HG02981 (cell line): ENCODE results near the gene PRKCB.
"Not testable (repeated sequence)": the region's sequence is repeated elsewhere in the genome, so short reads cannot be mapped to it uniquely, and the experiment has no call there.

Experiments used
- ATAC-seq: cut with Tn5 transposase; IDR thresholded peaks from one replicate; pipeline ENCODE4 v1.9.1; 2021; ENCODE audit warnings: mild to moderate bottlenecking, moderate library complexity; ENCODE audit not compliant: unreplicated experiment

Gene PRKCB

DNA sequence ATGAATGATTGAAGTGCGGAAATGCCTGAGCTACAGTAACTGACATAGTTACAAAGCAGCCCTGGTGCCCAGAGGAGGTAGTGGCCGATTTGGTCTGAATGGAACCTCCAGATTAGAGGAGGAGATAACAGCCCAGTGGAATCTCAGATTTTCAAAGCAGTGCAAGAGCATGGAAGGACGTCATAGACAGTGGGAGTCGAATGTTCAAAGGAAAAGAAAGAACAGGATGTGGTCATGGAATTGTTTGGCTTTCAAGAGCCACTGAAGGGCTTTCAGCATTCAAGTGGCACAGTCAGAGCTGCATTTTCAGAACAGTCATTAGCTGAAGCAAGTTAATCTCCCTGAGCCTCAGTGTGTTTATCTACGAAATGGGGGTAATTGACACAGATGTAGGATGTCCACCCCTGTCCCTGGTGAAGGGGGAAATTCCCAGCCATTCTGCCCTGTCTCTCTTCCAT, 315.7 kb downstream of the PRKCB start:
- no peak for ATAC-seq

DNA sequence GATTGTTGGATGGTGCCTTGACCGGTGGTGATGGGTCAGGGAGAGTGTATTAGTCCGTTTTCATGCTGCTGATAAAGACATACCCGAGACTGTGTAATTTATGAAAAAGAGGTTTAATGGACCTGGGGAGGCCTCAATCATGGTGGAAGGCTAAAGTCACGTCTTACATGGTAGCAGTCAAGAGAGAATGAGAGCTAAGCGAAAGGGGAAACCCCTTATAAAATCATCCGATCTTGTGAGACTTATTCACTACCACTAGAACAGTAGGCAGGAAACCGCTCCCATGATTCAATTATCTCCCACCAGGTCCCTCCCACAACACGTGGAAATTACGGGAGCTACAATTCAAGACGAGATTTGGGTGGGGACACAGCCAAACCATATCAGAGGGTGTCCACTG, 316.3 kb downstream of the PRKCB start:
- not testable (repeated sequence) for ATAC-seq

DNA sequence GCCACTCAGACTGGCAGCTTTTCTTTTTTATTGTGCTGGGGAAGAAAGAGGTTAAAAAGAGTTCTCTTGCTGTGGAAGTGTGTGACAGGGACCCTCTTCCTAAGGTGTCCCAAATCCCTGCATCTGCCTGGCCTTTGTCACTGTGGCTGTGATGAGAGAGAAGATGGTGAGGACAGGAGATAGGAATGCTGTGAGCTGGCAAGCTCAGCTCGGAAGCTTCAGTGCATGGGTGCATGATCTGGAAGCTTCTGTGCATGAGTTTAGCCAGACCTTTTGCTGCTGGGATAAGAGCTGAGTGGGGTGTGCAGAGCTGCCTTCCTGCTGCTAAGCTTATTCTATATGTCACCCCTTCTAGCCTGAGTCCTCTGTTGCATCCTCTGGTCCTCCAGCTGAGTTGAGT, 317.0 kb downstream of the PRKCB start:
- no peak for ATAC-seq

DNA sequence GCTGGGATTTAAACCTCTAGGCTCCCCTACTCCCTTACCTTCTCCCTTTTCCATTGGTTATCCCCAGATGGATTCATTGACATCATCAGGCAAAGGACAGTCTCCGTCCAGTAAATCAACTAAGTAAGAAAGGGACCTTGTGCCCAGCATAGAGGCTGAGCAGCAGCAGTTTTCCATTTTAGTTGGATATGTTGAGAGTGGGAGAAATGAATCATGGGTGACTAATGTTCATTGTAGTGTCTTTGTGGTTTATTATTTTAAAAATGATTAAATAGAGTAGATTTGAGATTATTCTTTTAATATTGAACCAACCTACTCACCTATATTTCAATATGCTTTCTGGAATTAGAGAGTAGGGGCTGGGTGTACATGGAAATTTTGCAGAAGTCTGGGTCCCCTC, 321.0 kb downstream of the PRKCB start:
- ATAC-seq, result no peak

DNA sequence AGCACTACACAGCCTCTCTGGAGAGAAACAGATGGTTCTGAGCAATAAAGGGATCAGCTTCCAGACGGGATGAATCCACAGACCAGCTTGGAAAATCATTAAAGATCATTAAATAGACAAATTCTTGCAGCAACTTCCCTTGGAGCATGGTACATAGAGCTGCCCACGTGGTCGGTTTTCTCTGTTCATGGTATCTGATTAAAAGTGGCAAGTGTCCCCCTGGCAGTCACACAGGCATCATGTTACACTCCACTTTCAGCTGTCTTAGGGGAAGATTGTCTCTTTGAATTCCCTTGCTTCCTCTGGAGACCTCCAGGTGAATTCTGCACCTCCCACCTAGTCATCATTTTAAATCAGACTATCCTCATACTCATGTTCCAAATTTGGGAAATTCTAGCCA, 328.2 kb downstream of the PRKCB start:
- no peak for ATAC-seq

DNA sequence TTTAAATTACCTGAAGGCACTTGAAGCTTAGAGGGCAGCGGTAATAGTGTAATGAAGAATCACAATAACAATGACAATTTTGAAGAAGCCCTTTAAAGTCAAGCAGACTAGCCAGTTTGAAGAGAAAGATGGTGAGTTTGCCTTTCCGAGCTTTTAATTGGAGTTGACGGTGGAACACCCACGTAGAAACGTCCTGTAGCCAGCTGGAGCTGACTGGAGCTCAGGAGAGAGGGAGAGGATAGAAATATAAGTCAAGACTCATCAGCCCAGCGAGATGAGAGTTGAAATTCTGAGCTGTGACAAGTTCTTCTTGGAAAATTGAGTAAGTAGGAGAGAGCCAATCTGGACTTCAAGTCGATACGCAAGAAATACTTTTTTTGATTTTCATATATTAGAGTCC, 328.6 kb downstream of the PRKCB start:
- ATAC-seq, result no peak

DNA sequence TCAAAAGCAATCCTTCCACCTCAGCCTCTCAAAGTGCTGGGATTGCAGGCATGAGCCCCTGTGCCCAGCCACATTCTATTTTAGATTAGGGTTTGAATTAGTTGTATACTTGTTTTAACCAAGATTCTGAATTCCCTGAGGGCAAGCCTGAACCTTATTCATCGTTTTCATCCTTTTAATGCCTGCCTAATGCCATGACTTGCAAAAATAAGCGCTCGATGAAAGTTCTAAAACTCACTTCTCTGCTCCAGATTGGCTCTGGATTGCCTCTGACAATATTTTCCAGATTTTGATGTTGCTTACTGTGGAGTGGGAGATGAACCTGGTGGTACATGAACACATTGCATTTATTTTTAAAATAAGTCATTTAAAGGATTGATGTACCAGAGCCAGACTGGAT, 329.5 kb downstream of the PRKCB start:
- no peak for ATAC-seq

DNA sequence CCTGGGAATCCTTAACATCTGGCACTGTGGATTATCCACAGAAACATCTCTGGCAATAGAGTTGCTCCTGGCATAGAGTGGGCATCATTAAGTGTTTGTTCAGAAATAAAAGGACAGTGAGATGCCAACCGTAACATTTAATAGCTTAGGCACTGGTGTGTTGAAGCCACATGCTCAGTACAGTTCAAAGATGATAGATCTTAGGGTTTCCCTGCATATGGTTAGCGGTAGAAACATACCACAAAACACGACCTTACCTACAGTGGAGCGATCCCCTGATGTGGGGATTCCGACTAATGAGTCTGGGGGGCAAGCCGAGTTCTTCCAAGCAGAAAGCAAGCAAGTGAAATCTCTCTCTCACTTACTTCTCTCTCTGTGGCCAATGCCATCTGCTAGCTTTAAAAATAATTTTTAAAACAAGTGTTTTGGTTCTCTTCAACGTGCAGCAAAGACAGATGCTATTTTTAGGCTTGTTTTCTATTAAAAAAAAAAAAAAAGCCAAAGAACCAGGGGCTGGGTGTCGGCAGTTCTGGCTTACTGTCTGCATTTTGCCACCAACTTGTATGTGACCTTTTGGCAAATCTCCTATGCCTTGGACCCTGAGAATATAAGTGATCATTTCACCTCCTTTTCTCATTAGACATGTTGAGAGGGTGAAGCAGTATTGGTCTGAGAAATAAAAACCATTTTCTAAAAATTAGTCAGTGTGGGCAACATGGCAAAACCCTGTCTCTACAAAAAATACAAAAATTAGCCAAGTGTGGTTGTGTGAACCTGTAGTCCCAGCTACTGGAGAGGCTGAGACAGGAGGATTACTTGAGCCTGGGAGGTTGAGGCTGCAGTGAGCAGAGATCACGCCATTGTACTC, 331.1 kb downstream of the PRKCB start:
- no peak for ATAC-seq

DNA sequence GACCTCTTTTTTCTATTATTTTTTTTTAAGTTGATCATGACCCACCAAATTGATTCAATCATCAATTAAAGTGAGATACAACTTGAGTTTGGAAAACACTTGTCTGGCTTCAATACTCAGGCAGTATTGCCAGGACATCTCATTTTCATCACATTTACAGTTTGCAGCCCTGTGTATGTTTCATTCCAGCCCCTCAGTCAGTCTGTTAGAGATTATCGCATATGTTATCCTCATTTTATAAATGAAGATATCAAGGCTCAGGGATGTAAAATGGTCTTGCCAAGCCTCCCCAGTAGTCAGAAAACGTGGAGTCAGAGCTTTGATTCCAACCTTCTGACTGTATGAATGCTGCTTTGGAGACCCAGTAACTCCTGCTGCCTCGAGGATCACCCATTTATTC, 333.1 kb downstream of the PRKCB start:
- no peak for ATAC-seq

DNA sequence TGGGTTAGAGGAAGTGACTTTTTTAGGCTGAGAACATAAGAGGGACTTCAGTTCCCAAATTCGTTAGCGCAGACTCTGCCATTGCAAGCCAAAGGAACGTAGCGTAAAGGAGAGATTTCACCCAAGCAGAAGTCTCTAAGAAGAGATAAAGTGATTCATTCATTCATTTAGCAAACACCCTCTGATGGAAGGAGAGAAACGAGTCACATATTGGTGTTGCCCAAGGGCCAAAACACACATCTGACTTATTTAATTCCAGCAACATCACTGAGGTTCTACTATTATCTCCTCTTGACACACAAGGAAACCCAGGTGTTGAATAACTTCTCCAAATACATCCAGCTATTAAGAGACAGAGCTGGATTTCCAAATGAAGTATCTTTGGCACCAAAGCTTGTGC, 334.6 kb downstream of the PRKCB start:
- no peak for ATAC-seq

DNA sequence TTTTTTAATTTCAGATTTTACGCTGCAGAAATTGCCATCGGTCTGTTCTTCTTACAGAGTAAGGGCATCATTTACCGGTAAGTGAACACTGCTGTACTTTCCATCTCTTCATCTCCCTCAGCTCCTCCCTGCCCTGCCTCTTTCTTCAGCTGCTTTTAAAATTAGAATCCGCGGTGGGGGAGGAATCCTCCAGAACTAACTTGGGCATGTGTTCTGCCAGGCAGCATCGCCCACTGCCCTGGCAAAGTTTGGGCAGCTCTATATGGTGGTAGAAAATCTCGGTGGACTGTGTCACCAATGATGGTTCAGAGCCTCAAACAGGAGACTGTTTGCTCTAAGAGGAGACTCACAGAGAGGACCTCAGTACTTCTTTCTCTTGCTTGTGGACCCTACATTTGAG, 338.7 kb downstream of the PRKCB start:
- no peak for ATAC-seq

DNA sequence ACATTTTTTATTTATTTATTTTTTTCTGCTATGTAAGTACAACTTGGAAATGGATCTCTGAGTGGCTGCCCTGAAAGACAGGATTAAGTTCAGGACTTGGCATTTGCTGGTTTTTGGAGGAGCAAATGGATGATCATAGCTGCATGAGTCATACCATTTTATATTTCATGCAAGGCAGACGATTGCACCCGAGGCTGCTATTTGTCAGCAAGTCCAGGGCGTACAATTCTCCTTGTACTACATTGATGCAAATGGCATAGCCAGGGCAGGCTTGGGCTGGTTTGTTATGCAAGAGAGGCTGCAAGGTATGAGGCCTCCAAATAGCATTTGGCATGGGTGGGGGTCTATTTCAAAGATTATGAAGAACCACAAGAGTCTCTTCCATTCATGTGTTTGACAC, 339.2 kb downstream of the PRKCB start:
- no peak for ATAC-seq

DNA sequence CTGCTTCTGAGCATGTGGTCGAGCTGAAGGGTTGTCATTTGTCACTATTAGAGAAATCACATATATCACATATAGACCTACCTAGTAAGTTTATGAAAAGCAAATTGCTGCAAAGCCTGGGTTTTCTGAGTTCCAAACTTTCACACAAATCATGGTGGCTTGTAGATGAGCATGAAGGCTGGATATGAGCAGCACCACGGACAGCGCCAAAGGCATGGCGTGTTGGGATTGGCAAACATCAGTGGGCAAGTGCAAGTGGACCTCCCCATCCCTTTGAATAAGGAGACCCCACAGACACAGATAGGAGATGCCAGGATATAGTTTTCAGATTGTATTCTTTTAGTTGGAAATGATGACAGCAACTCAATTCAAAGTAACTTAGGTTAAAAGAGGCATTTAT, 342.7 kb downstream of the PRKCB start:
- no peak for ATAC-seq

DNA sequence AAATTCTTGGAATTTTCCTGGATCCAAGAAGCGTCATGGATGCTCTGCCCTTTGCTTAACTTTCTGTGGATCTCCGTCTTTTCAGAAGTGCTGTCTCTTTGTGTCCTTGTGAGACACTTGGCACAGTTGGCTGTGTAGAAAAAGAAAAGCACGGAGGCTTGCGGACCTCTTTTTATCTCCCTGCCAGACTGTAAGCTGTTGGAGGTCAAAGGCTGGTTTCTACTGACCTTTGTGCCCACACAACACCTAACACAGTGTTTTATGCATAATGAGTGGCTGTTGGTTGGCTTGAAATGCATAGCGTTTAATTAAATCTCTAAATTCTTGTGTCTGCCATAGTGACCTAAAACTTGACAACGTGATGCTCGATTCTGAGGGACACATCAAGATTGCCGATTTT, 344.7 kb downstream of the PRKCB start:
- no peak for ATAC-seq

DNA sequence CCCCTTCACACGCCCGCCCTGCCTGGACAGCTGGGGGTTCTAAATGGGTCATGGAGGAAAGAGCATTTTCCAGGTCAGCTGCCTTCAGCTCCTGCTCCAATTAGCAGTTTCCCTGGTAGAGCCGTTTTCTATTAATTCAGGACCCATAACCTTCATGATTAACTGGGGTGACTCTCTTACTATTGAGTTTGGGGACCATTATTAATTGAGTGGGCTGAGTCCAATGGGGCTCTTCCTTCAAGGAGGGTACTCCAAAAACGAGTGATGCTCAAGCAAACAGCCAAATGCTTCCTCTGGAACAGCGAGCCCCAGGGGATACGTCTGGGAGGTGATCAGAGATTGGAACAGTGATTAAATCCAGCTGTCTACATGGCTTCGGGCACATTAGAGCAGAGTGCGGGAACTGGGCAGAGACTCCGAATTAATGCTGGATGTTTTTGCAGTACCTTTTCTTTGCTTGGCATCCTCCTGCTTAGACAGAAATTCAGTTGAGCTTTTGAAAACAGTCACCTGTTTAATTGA, 352.3 kb downstream of the PRKCB start:
- ATAC-seq, result no peak

DNA sequence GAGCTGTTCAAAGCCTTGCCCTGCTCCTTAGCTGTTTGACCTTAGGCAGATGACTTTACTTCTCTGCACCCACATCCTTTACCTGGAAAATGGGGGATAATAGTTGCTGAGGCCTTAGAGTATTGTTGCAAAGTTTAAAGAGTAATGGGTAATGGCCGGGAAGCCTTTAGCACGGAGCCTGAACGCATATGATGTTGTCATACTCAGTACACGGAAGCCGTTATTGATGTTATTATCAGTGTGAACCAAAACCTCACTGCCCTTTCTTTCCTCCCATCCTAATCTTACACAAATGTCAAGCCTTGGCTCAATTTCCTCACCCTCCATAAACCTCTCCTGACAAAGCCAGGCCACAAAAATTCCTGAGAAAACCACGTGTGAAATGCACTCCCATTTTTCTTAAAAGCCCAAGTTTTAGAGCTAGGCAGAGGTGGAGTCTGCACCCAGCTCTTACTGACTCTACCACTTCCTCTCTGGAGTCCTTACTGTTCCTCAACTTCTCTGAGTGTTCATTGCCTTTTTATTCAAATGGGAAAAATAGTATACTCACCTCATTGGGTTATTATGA, 353.1 kb downstream of the PRKCB start:
- ATAC-seq, result no peak

DNA sequence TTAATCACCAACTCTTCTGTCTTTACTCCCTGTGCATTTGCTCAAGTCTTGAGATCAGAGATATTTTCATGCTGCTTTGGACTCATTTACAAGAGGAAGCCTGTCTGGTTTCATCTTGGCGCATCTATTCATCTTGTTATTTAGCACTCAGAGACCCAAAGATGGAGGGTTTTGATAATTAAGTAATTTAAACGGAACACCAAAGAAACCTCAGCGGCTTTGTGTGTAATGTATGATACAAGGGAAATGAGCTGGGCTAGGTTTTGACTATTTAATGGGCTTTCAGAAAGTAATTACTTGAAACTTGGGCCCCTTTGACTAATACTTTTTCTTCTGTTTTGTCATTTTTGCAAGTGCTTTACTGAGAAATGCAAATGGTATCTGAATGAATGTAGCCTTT, 354.2 kb downstream of the PRKCB start:
- ATAC-seq, result no peak

DNA sequence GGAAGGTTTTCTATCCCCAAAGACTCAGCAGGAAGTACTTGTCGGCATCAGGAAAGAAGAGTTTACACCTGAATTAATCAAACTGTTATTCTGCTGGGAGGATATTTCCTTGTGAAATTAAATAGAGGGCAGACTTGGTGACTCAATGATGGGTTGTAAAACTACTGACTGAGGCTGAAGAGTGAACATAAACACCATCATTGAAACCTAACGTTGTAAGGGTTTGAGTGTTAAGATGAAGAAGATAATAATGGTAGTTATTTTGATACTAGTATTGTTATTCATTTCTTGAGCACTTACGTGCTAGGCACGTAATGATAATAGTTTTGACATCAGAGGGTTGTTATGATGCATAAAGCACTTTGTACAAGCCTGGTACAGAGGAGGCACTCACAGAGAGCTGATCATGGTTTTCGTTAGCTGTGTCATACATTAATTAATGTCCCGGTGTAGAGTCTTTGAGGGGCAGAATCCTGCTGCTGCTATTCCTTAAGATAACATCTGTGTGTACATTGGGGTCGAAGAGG, 356.2 kb downstream of the PRKCB start:
- no peak for ATAC-seq

DNA sequence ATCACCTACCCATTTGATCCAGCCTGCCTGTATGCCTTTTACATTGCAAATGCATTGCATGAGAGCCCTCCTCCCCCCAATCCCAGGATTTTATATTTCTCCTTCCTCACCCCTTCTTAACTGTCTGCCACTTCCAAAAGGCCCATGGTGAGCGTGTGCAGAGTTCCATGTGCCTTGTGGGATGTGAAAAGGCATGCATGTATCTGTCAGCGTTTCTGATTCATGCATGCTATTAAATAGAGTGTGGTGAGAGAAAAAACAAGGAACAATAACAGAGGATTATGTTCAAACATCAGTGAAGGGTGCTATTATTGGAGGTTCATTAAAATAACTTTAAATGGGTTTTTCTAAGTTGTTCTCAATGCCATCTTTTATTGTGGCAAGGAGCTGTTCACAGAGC, 359.4 kb downstream of the PRKCB start:
- no peak for ATAC-seq

DNA sequence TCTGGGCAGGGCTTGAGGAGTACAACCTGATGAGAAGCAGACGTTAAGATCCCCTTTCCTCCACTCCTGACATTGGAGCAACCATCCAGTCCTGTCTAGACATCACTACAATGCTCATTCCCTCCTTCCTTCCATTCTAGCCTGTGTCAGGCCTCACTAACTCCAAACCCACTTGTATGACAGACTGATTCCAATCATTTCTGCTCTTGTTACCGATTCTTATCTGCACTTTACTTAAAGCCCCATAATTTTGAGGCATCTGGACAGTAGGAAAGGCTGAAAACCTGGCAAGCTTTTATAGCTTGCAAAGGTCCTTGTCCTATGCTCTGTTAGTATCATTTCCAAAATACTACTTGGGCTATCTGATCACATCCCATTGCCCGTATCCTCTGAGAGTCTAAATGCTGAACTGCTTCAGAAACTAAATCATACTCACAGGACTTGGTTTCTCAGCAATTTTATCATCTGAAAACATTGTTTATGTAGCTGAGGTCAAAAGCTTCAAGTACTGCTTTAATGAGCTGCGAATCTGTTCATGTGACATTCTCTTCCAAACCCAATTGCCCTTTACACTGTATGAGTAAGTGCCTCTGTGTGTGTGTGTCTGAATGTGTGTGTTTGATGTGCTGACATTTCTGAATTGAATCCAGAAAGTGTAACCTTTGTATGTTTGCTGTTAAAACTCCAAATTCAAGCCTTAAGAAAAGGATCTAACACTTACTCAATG, 363.2 kb downstream of the PRKCB start:
- no peak for ATAC-seq

DNA sequence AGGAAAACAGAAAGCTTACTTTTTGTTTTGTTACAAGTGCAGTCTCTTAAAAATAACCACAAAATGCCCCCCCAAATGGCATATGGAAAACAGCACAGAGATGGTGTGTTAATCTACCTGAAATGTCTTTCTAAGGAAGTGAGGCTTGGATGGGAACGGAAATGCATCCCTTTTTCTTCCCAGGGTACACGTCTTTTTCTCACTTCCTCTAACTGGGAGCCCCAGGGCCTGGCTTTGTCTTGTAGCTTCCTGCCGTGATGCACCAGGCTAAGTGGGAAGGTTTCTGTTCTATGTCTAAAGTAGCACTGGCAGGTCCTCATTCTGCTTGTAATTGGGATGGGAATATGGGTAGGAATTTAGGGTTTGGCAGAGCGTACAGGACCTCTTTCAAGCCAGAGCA, 367.9 kb downstream of the PRKCB start:
- no peak for ATAC-seq
